Measurements from ENCODE around the gene ZNF57. TPM values are rescaled to one million over a fixed set of nuclear protein-coding genes. Genes with fewer than 3 reads are reported as not detected.
A peak's percentile ranks its signal among the peaks of the same experiment; 100 is the strongest.
"Not testable (repeated sequence)": the region's sequence is repeated elsewhere in the genome, so short reads cannot be mapped to it uniquely, and the experiment has no call there.

Gene ZNF57
- total RNA-seq, 1 experiment from 2014 or later = 5.8 TPM

- H3K9me3 ChIP-seq = peaks cover 12% of the 10 kb centered on the region; the same call in 1 of the 2 replicates
- DNase-seq = no peak
- BruUV-seq (replicated peaks) = no TSS peak
- H3K36me3 ChIP-seq (ENCODE audit: control insufficient read depth, insufficient read depth, low read length) = no peaks in the 10 kb centered on the region
- no peak for TF ChIP-seq CTCF (IDR thresholded peaks at IDR 0.05; ENCODE audit: insufficient read depth in 1 of 2, low read depth in 1 of 2, low read length in 1 of 2, severe bottlenecking in 1 of 2, unreplicated experiment in 1 of 2)
- intact Hi-C loops (cut with micrococcal nuclease; ENCODE audit: unreplicated experiment) = no loop called here
- Mint-ChIP-seq H3K9me3 (ENCODE audit: unreplicated experiment) (no peaks in the 10 kb centered on the region), H3K27ac (ENCODE audit: unreplicated experiment) (no peak overlapping the region), H3K27me3 (ENCODE audit: insufficient read depth, unreplicated experiment) (no peaks in the 10 kb centered on the region), H3K4me1 (ENCODE audit: low read depth, unreplicated experiment) (no peaks in the 10 kb centered on the region), H3K4me3 (ENCODE audit: unreplicated experiment) (no peak overlapping the region), H3K36me3 (ENCODE audit: insufficient read depth, unreplicated experiment) (peaks cover 26% of the 10 kb centered on the region)
- no peak overlapping the region for H3K4me3 ChIP-seq (ENCODE audit: low read depth, low read length)
- ChIA-PET POLR2A (no interaction called here), CTCF (no interaction called here)
- H3K4me1 ChIP-seq = no peaks in the 10 kb centered on the region
- no peaks in the 10 kb centered on the region for H3K27me3 ChIP-seq (replicated peaks; ENCODE audit: control insufficient read depth, insufficient read depth, low read length)
Measured at GRCh38 chr19:2896694-2897093, 4.0 kb upstream of the ZNF57 start.

DNA sequence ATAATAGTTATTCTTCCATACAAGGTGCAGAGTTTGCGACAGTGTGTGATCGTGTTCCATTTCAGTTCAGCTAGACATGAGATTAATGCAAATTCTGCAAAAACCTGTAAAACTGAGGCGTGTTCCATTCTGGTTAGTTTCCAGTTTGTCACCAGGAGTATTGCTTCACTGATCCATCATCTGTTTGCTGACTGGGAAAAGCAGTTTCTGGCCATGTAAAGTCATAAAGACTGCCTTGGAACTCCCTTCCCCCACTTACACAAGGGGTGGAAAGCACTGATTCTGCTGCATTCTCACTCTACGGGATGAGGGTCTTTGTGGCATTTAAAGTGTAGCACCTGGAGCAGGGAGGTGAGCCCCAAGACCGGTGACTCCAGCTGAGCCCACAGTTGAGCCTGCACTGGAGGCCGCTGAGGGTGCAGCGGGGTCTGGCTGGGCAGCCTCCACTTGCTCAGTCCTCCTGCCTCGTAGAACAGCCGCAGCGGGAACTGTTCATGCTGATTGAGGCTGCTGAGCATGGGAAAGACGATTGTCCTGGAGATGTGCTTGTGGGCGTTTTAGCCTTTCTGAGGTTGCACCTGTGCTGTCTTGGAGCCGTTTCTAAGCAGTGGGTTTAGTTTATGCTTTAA, 2.0 kb downstream of the ZNF57 start:
- Histone ChIP-seq H3K36me3 (ENCODE audit: control insufficient read depth, insufficient read depth, low read length) (no peaks in the 10 kb centered on the region; the same call in 1 of the 2 replicates), H3K27me3 (replicated peaks; ENCODE audit: control insufficient read depth, insufficient read depth, low read length) (no peaks in the 10 kb centered on the region), H3K4me3 (ENCODE audit: low read depth, low read length) (no peak overlapping the region), H3K4me1 (peaks cover 4% of the 10 kb centered on the region; the same call in 1 of the 2 replicates), H3K9me3 (peaks cover 7% of the 10 kb centered on the region; the same call in 1 of the 2 replicates)
- no peaks in the 10 kb centered on the region for H3K27me3 Mint-ChIP-seq (ENCODE audit: insufficient read depth, unreplicated experiment)
- ChIA-PET POLR2A (no interaction called here), CTCF (no interaction called here)
- no peaks in the 10 kb centered on the region for H3K4me1 Mint-ChIP-seq (ENCODE audit: low read depth, unreplicated experiment)
- BruUV-seq (replicated peaks) = no TSS peak
- no peak for DNase-seq
- no peak for TF ChIP-seq CTCF (IDR thresholded peaks at IDR 0.05; ENCODE audit: insufficient read depth in 1 of 2, low read depth in 1 of 2, low read length in 1 of 2, severe bottlenecking in 1 of 2, unreplicated experiment in 1 of 2)
- H3K36me3 Mint-ChIP-seq (ENCODE audit: insufficient read depth, unreplicated experiment) = peaks cover 22% of the 10 kb centered on the region
- intact Hi-C loops (cut with micrococcal nuclease; ENCODE audit: unreplicated experiment) = no loop called here
- no peaks in the 10 kb centered on the region for H3K9me3 Mint-ChIP-seq (ENCODE audit: unreplicated experiment)
- H3K4me3 Mint-ChIP-seq (ENCODE audit: unreplicated experiment) = peak overlapping the region; percentile 98
- H3K27ac Mint-ChIP-seq (ENCODE audit: unreplicated experiment) = no peak overlapping the region

DNA sequence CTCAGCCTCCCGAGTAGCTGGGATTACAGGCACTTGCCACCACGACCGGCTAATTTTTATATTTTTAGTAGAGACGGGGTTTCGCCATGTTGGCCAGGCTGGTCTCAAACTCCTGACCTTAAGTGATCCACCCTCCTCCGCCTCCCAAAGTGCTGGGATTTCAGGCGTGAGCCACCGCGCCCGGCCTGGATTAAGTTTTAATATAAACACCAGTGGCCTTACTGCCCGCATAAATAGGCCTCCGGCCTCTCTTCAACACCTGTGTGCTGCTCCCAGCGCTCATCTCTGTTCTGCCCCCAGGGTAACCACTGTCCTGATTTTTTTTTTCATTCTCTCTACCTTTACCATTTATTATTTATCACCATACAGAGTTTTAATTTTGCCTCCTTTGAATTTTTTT, 2.6 kb downstream of the ZNF57 start:
- CTCF ChIA-PET; H3K27ac Mint-ChIP-seq (ENCODE audit: unreplicated experiment); POLR2A ChIA-PET; H3K36me3 ChIP-seq (ENCODE audit: control insufficient read depth, insufficient read depth, low read length); H3K4me1 ChIP-seq; H3K27me3 ChIP-seq (replicated peaks; ENCODE audit: control insufficient read depth, insufficient read depth, low read length); H3K4me3 Mint-ChIP-seq (ENCODE audit: unreplicated experiment); BruUV-seq (replicated peaks); H3K9me3 ChIP-seq; H3K4me1 Mint-ChIP-seq (ENCODE audit: low read depth, unreplicated experiment); H3K4me3 ChIP-seq (ENCODE audit: low read depth, low read length); H3K27me3 Mint-ChIP-seq (ENCODE audit: insufficient read depth, unreplicated experiment); intact Hi-C loops (cut with micrococcal nuclease; ENCODE audit: unreplicated experiment); DNase-seq; H3K9me3 Mint-ChIP-seq (ENCODE audit: unreplicated experiment): not testable (repeated sequence)
- H3K36me3 Mint-ChIP-seq (ENCODE audit: insufficient read depth, unreplicated experiment) = peaks cover 21% of the 10 kb centered on the region
